IPS-NIHi7 (cell line): ENCODE results near the gene MEIOC.
"Not testable (repeated sequence)": the region's sequence is repeated elsewhere in the genome, so short reads cannot be mapped to it uniquely, and the experiment has no call there.

Source experiments
- DNase-seq: peaks from one replicate; pipeline ENCODE4 v3.0.0; 2012; ENCODE audit warnings: mixed read lengths; ENCODE audit errors: extremely low spot score

Gene MEIOC

GRCh38 chr17:44647736-44648135, 8.5 kb upstream of the MEIOC start:
- no peak for DNase-seq

GRCh38 chr17:44648963-44649362, 7.3 kb upstream of the MEIOC start:
- no peak for DNase-seq

GRCh38 chr17:44651228-44651627, 5.0 kb upstream of the MEIOC start:
- no peak for DNase-seq

GRCh38 chr17:44652727-44653126, 3.5 kb upstream of the MEIOC start:
- DNase-seq = no peak

GRCh38 chr17:44653384-44653783, 2.9 kb upstream of the MEIOC start:
- DNase-seq = no peak

- no peak for DNase-seq
Measured at GRCh38 chr17:44653954-44654353, 2.3 kb upstream of the MEIOC start.

GRCh38 chr17:44661835-44662234, 5.6 kb downstream of the MEIOC start:
- DNase-seq = no peak

GRCh38 chr17:44663095-44663494, 6.8 kb downstream of the MEIOC start:
- no peak for DNase-seq

GRCh38 chr17:44664867-44665266, 8.6 kb downstream of the MEIOC start:
- DNase-seq = no peak

GRCh38 chr17:44666006-44666405, 9.7 kb downstream of the MEIOC start:
- DNase-seq = no peak

GRCh38 chr17:44672479-44673093, 16.3 kb downstream of the MEIOC start:
- DNase-seq = peak; percentile 14

- DNase-seq = no peak
Measured at GRCh38 chr17:44673893-44674292, 17.6 kb downstream of the MEIOC start.

GRCh38 chr17:44677136-44677535, 20.9 kb downstream of the MEIOC start:
- DNase-seq = no peak

- DNase-seq = not testable (repeated sequence)
Measured at GRCh38 chr17:44683303-44683702, 27.0 kb downstream of the MEIOC start.

GRCh38 chr17:44687756-44688155, 31.5 kb downstream of the MEIOC start:
- no peak for DNase-seq

GRCh38 chr17:44688200-44688599, 31.9 kb downstream of the MEIOC start:
- DNase-seq = no peak

GRCh38 chr17:44688675-44689476, 32.6 kb downstream of the MEIOC start:
- peak; percentile 63 for DNase-seq

GRCh38 chr17:44689477-44690217, 33.4 kb downstream of the MEIOC start, which contains the start of gene CCDC43:
Gene CCDC43, minus strand, starts transcription at chr17:44689776. Its CDS starts 23 bp downstream, at chr17:44689753.
- peak; percentile 99 for DNase-seq

- DNase-seq = peak; percentile 28
Measured at GRCh38 chr17:44690746-44691306, 34.6 kb downstream of the MEIOC start.

- DNase-seq = no peak
Measured at GRCh38 chr17:44693609-44694008, 37.3 kb downstream of the MEIOC start.

- not testable (repeated sequence) for DNase-seq
Measured at GRCh38 chr17:44700288-44700687, 44.0 kb downstream of the MEIOC start.

GRCh38 chr17:44707755-44708400, 51.6 kb downstream of the MEIOC start:
- no peak for DNase-seq
